HG03159 (cell line): ENCODE measurements around the gene NUDT21.
"Not testable (repeated sequence)": the region's sequence is repeated elsewhere in the genome, so short reads cannot be mapped to it uniquely, and the experiment has no call there.

Experiments
- ATAC-seq: cut with Tn5 transposase; IDR thresholded peaks from one replicate; pipeline ENCODE4 v1.9.1; 2021; ENCODE audit warnings: mild to moderate bottlenecking, moderate library complexity; ENCODE audit not compliant: unreplicated experiment

Gene NUDT21

GRCh38 chr16:56382459-56382858, 68.7 kb downstream of the NUDT21 start:
- no peak for ATAC-seq

GRCh38 chr16:56380778-56381485, 70.2 kb downstream of the NUDT21 start:
- not testable (repeated sequence) for ATAC-seq
